HFFc6 (cell line): ENCODE data around the gene NEK8. TPM values are rescaled to one million over a fixed set of nuclear protein-coding genes. Genes with fewer than 3 reads are reported as not detected.

Experiments used
- DNase-seq: peaks from one replicate; pipeline ENCODE4 v3.0.0-alpha.2; 2018
- H3K27ac Mint-ChIP-seq: 2 replicates; pipeline ENCODE4 v1.8.0; 2020; ENCODE audit warnings: mild to moderate bottlenecking, mixed read lengths
- H3K27me3 Mint-ChIP-seq: 2 replicates; pipeline ENCODE4 v1.8.0; 2021; ENCODE audit warnings: mild to moderate bottlenecking, moderate library complexity, mixed read lengths; ENCODE audit not compliant: insufficient read depth
- H3K36me3 Mint-ChIP-seq: 2 replicates; pipeline ENCODE4 v1.8.0; 2021; ENCODE audit warnings: low read depth, mixed read lengths
- H3K4me1 Mint-ChIP-seq: 2 replicates; pipeline ENCODE4 v1.8.0; 2020; ENCODE audit warnings: low read depth, mixed read lengths
- H3K4me3 Mint-ChIP-seq: 2 replicates; pipeline ENCODE4 v1.8.0; 2020; ENCODE audit warnings: mild to moderate bottlenecking, moderate library complexity, mixed read lengths
- H3K9me3 Mint-ChIP-seq: 2 replicates; pipeline ENCODE4 v1.8.0; 2020; ENCODE audit warnings: mild to moderate bottlenecking, mixed read lengths
- CTCF ChIP-seq: fragments of 200-600 bp; sonication (generic); IDR thresholded peaks from 2 replicates; pipeline ENCODE4 v1.5.0; 2021; ENCODE audit warnings: antibody characterized with exemption, mild to moderate bottlenecking
- total RNA-seq, 6 experiments: library from RNA; stranded (reverse); fragmentation: NEBNext Ultra II Directional; extraction: Animal tissue kit (Norgen Biotek cat#: 25700); gene quantifications; 2 replicates in 1 of 6; 3 replicates in 5 of 6; pipeline ENCODE4 v1.2.3, GENCODE V29; 2021

NEK8 gene
- total RNA-seq, 6 experiments from 2014 or later, result 1.9 to 3.1 (median 2.5) TPM

DNA sequence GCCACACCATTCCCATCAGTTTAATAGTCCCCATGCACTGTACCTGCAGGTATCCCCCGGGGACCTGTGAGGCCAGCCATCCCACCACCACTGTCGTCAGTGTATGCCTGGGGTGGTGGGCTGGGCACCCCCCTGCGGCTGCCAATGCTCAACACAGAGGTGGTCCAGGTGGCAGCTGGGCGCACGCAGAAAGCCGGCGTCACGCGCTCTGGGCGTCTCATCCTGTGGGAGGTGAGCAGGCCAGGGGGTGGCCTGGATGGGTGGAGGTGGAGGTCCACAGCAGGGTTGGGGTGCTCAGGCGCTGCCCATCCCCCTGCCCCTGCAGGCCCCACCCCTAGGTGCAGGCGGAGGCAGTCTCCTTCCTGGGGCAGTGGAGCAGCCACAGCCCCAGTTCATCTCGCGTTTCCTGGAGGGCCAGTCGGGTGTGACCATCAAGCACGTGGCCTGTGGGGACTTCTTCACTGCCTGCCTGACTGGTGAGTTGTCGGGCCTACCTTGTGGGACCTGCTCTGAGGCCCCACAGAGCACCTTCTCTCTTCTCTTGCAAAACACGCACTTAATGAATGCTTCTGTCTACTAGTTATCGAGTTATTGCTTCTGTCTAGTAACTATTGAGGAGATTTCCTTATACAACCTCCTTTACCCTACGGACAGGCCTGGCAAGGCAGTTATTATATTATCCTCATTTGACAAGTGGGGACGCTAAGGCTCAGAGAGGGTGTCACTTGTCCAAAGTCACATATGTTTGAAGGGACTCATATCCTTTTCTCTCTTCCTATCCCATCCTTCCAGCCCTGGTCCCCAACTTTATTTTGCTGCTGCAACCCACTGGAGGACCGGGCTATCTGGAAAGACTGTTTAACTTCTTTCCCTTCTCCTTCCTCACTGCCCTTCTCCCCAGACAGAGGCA lies 9.4 kb downstream of the NEK8 start:
- Mint-ChIP-seq H3K4me3 (no peak overlapping the region), H3K9me3 (peaks cover 8% of the 10 kb centered on the region), H3K27me3 (no peaks in the 10 kb centered on the region; the same call in 1 of the 2 replicates), H3K27ac (no peak overlapping the region), H3K36me3 (peaks cover 10% of the 10 kb centered on the region), H3K4me1 (peaks cover 14% of the 10 kb centered on the region)
- no peak for DNase-seq
- no peak for TF ChIP-seq CTCF

DNA sequence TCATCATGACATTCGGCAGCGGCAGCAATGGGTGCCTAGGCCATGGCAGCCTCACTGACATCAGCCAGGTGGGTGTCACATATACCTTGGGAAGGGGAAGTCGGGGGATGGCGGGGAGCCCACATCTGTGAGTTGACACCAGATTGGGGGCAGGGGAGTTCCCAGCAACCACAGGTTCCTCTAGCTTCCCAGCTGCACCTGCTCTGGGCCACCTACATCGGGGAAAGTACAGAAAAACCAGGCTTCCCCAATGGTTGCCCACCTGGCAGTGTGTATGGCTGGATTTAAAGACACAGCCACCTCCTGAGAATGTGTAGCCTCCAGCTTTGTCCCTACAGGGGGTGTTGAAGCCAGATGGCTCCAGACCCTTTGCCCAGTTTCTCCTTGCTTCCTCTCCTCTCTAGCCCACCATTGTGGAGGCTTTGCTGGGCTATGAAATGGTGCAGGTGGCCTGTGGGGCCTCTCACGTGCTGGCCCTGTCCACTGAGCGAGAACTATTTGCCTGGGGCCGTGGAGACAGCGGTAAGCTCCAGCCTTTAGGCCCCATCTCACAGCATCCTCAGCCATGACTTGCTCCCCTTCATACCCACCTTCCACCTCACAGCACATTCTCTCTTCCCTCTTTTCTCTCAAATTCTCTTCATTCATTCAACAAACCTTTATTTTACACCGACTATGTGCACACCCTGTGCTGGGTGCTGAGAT lies 10.2 kb downstream of the NEK8 start:
- H3K27ac Mint-ChIP-seq, result no peak overlapping the region; the same call in 1 of the 2 replicates
- no peaks in the 10 kb centered on the region; the same call in 1 of the 2 replicates for H3K27me3 Mint-ChIP-seq
- H3K9me3 Mint-ChIP-seq, result peaks cover 8% of the 10 kb centered on the region

DNA sequence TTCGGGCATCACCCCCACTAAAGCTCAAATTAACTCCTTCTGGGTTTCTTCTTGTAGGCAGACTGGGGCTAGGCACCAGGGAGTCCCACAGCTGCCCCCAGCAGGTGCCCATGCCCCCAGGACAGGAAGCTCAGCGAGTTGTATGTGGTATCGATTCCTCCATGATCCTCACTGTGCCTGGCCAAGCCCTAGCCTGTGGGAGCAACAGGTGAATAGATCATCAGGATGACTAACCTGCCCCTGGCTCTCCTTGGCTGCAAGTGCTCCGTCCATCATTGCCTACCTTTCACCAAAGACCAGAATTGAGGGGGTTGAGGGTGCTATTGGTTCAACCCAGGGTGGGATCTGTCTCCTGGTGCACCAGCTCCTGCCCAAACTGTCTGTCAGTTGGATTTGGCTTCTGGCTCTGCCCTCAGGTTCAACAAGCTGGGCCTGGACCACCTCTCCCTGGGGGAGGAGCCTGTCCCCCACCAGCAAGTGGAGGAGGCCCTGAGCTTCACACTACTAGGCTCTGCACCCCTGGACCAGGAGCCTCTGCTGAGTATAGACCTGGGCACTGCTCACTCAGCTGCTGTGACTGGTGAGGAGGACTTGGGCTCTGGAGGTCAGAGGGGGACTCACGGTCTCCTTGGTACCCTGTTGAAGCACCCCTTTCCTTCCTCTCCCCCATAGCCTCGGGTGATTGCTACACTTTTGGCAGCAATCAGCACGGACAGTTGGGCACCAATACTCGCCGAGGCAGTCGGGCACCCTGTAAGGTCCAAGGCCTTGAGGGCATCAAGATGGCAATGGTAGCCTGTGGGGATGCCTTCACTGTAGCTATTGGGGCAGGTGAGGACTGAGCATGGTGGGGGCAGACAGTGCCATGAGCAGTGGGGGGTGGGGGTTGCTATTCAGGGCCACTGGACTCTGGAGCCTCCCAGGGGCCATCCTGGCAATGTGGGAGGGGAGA lies 12.1 kb downstream of the NEK8 start:
- H3K27ac Mint-ChIP-seq, result no peak overlapping the region
- H3K9me3 Mint-ChIP-seq, result peaks cover 8% of the 10 kb centered on the region
- no peak for DNase-seq
- H3K4me3 Mint-ChIP-seq, result no peak overlapping the region
- H3K4me1 Mint-ChIP-seq, result peaks cover 11% of the 10 kb centered on the region
- TF ChIP-seq CTCF, result no peak
- H3K36me3 Mint-ChIP-seq, result peaks cover 10% of the 10 kb centered on the region
- H3K27me3 Mint-ChIP-seq, result peaks cover 5% of the 10 kb centered on the region

More for the DNA sequence above, 10.2 kb downstream of the NEK8 start:
- no peak for DNase-seq
- peaks cover 16% of the 10 kb centered on the region for H3K4me1 Mint-ChIP-seq
- no peak overlapping the region for H3K4me3 Mint-ChIP-seq
- peaks cover 10% of the 10 kb centered on the region for H3K36me3 Mint-ChIP-seq
- no peak for TF ChIP-seq CTCF

- peaks cover 5% of the 10 kb centered on the region for H3K27me3 Mint-ChIP-seq
- no peak for TF ChIP-seq CTCF
- peak overlapping the region; percentile 15; the same call in 1 of the 2 replicates for H3K4me3 Mint-ChIP-seq
- H3K9me3 Mint-ChIP-seq, result peaks cover 8% of the 10 kb centered on the region
- peak overlapping the region; percentile 96; the same call in 1 of the 2 replicates for H3K27ac Mint-ChIP-seq
- H3K36me3 Mint-ChIP-seq, result peaks cover 15% of the 10 kb centered on the region
- DNase-seq, result no peak
- H3K4me1 Mint-ChIP-seq, result peaks cover 21% of the 10 kb centered on the region
Measured at GRCh38 chr17:28741358-28742349, 13.1 kb downstream of the NEK8 start.
